HG02610 (cell line): ENCODE data around the gene USP3.

Source experiments
- ATAC-seq: cut with Tn5 transposase; IDR thresholded peaks from one replicate; pipeline ENCODE4 v1.9.1; 2021; ENCODE audit warnings: mild to moderate bottlenecking, moderate library complexity; ENCODE audit not compliant: unreplicated experiment

The USP3 gene

GRCh38 chr15:63640146-63640545 lies 135.8 kb downstream of the USP3 start:
- no peak for ATAC-seq
